Epithelial cell of esophagus (primary cell): ENCODE data around the gene EMP1.
A peak's percentile ranks its signal among the peaks of the same experiment; 100 is the strongest.

Experiments
- DNase-seq: peaks from one replicate; pipeline ENCODE4 v3.0.0; 2010; ENCODE audit warnings: low read depth
- H3K4me3 ChIP-seq: 2 replicates; pipeline ENCODE4 v1.5.1; 2011; ENCODE audit warnings: mild to moderate bottlenecking, low read length, control low read depth
- TF ChIP-seq, protein P1 (sequence below): IDR thresholded peaks from 2 replicates; pipeline ENCODE4 v1.5.1; 2011; ENCODE audit warnings: low read depth, mild to moderate bottlenecking, low read length, control low read depth, inconsistent platforms; ENCODE audit not compliant: insufficient read depth; ENCODE audit errors: missing control alignments

EMP1 gene

DNA sequence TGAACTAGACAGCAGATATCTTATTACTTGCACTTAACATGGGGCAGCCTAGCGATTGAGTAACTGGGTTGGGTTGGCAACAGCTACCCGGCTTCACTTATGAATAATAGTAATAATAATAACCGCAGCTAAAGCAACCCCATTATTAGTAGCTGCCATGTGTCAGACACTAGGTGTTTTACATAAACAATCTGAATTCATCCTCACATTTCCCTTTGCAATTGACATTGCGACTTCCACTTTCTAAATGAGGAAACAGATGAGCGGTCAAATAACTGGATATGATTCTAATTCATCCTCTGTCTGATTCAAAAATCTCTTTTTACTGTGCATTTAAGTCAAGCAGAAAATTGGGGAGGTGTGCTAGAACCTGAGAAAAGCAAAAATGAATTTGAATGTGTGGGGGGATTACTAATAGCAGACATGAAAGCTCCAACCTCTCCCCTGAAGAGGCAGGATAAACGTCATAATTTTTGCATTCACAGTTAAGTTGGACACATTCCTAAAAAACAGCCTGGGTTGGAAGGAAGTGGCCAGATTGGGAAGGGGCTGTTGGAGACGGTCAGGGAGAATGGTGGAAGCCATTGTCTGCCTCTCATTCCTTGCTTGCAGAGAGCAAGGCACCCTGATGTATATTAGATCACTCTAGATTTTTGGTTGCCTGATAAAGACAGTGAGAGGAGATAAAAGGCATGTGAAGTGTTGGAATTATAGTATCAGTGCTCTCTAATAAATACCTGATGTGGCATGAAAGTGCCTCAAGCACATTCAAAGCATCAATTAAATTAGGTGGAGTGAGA, 13.1 kb downstream of the EMP1 start:
- DNase-seq: peak; percentile 51
- TF ChIP-seq, protein P1, sequence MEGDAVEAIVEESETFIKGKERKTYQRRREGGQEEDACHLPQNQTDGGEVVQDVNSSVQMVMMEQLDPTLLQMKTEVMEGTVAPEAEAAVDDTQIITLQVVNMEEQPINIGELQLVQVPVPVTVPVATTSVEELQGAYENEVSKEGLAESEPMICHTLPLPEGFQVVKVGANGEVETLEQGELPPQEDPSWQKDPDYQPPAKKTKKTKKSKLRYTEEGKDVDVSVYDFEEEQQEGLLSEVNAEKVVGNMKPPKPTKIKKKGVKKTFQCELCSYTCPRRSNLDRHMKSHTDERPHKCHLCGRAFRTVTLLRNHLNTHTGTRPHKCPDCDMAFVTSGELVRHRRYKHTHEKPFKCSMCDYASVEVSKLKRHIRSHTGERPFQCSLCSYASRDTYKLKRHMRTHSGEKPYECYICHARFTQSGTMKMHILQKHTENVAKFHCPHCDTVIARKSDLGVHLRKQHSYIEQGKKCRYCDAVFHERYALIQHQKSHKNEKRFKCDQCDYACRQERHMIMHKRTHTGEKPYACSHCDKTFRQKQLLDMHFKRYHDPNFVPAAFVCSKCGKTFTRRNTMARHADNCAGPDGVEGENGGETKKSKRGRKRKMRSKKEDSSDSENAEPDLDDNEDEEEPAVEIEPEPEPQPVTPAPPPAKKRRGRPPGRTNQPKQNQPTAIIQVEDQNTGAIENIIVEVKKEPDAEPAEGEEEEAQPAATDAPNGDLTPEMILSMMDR: no peak
- no peak overlapping the region for H3K4me3 ChIP-seq

DNA sequence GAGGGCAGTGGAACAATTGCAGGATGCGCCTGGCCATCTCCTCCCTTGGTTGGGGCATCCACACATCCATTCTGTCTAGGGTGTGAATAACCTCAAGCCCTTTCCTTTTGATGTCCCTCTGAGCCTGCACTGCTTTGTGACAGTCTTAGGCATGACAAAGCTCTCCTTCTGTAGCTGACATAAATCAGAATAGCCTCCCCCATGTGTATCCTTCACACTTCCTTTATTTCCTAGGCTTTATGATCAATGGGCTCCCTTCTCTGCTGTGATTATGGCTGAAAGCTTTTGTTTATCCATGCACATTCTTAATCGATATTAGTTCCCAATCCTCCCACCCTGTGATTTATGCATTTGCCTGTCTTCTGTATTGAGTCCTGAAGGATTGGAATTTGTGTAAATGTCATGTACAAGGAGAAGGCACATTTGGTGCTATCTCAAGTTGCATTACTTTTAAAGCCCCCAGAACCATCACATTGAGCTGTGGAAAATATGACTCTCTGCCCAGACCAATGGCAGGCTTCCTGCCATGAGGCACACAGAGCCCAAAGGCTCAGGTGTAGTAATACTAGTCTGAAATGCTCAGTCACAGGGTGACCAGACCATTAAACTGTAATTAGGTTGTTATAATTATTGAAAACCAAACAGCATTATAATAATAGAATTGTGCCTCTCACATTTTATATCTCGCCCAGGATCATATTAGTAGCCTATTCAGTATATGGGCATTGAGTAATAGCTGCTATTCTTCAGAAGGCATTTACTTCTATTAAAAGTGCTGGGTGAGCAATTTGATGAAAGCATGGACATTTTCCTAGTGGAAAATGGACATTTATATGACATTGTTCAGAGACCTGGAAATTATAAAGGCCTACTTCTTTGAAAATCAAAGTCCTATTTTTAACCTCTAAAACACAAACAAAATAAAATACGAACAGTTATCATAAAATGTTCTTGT, 14.0 kb downstream of the EMP1 start:
- no peak overlapping the region for H3K4me3 ChIP-seq
- DNase-seq: no peak
- TF ChIP-seq, protein P1: no peak

DNA sequence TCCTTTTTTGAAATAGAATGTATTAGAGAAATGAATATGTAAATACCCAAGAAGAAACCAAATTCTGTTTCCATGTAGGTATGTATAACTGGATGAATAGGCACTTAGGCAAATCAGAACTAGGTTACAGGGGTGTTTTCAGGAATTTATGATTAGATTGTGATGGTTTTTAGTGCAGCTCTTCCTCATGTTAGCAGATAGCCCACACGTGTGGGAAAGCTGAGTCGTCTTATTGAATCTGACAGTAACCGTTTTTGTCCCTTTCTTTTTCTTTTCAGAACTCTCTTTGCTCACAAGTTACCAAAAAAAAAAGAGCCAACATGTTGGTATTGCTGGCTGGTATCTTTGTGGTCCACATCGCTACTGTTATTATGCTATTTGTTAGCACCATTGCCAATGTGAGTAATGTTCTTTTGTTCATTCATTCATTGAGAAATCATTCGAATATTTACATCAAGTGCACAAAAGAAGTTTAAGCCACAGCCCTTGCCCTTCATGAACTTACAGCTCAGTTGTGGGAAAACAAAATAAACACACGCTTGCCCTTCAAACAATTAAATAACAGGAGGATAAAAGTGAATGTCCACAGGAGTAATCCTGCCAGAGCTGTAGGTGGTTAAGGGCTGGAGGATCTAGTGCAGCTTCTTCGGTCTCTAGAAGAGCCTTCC, 14.8 kb downstream of the EMP1 start:
- peak; percentile 42 for DNase-seq
- TF ChIP-seq, protein P1: no peak
- H3K4me3 ChIP-seq: no peak overlapping the region

GRCh38 chr12:13211859-13212664, 15.5 kb downstream of the EMP1 start:
- peak; percentile 68 for DNase-seq
- H3K4me3 ChIP-seq: no peak overlapping the region

GRCh38 chr12:13215056-13215455, 18.5 kb downstream of the EMP1 start:
- H3K4me3 ChIP-seq: no peak overlapping the region
- TF ChIP-seq, protein P1: no peak
- DNase-seq: no peak

More at GRCh38 chr12:13211859-13212664, 15.5 kb downstream of the EMP1 start:
- TF ChIP-seq, protein P1: peak; percentile 83

- no peak overlapping the region for H3K4me3 ChIP-seq
- TF ChIP-seq, protein P1: no peak
- DNase-seq: no peak
These were observed 22.1 kb downstream of the EMP1 start for GRCh38 chr12:13218641-13219040.
